HepG2 (cell line): ENCODE results near the gene NFKB1. TPM values are rescaled to one million over a fixed set of nuclear protein-coding genes. Genes with fewer than 3 reads are reported as not detected.

ENCODE experiments used
- ATAC-seq: fragments of 200-7000 bp; cut with Tn5 transposase; 3 replicates; pipeline ENCODE4 v1.9.1; 2020; ENCODE audit warnings: mild to moderate bottlenecking, moderate library complexity
- BruUV-seq: library from RNA; stranded (reverse); fragments of 400-500 nt; replicated peaks from 2 replicates; lab custom pipeline; 2021; lab: Mats Ljungman, UMichigan
- CTCF ChIA-PET: fragments of 300-600 bp; formaldehyde crosslinking; extraction: SDS; loops from one replicate; lab custom pipeline; 2021; ENCODE audit warnings: low total read pairs, inconsistent platforms, low intra/inter-chr PET ratio; lab: Yijun Ruan, JAX
- POLR2A ChIA-PET: fragments of 350-600 bp; sonication (Branson Sonifier 250); formaldehyde crosslinking; loops from one replicate; lab custom pipeline; 2020; ENCODE audit warnings: antibody characterized with exemption, inconsistent platforms; lab: Yijun Ruan, JAX
- DNase-seq: peaks from one replicate; pipeline ENCODE4 v3.0.0-alpha.2; 2015; ENCODE audit warnings: low spot score
- FAIRE-seq: peaks from 3 replicates; lab custom pipeline; 2011; peaks lifted over from hg19 to GRCh38; lab: Jason Lieb, UNC
- H2AFZ ChIP-seq: one replicate; pipeline ENCODE4 v1.6.1; 2011; ENCODE audit warnings: low read length, inconsistent platforms
- H3K27ac ChIP-seq: fragments of 300-600 bp; 3 replicates; pipeline ENCODE4 v1.8.0; 2011; ENCODE audit warnings: mixed run types, mild to moderate bottlenecking, mixed read lengths, low read length, inconsistent platforms; ENCODE audit not compliant: insufficient read depth; ENCODE audit errors: extremely low read length
- H3K27me3 ChIP-seq, 2 experiments: fragments of 200-600 bp in 1 of 2; 2 replicates in 1 of 2; 3 replicates in 1 of 2; pipeline versions ENCODE4 v1.6.0 to v1.8.0; 2011; ENCODE audit warnings: low read length in 2 of 2, mild to moderate bottlenecking in 2 of 2, moderate library complexity in 2 of 2, inconsistent platforms in 1 of 2; ENCODE audit not compliant: insufficient read depth in 2 of 2, control insufficient read depth in 1 of 2
- H3K36me3 ChIP-seq, 2 experiments: fragments of 200-600 bp in 1 of 2; replicated peaks in 1 of 2; 2 replicates in 1 of 2; 3 replicates in 1 of 2; pipeline versions ENCODE4 v1.5.1 to v1.8.0; 2011; ENCODE audit warnings: low read length in 2 of 2, inconsistent platforms in 1 of 2; ENCODE audit not compliant: insufficient read depth in 2 of 2, control insufficient read depth in 1 of 2
- H3K4me1 ChIP-seq: 2 replicates; pipeline ENCODE4 v1.5.1; 2012; ENCODE audit warnings: low read length, inconsistent platforms; ENCODE audit not compliant: insufficient read depth
- H3K4me2 ChIP-seq: 2 replicates; pipeline ENCODE4 v1.6.0; 2011; ENCODE audit warnings: low read depth, low read length, inconsistent platforms
- H3K4me3 ChIP-seq, 3 experiments: fragments of 200-600 bp in 1 of 3; sonication (generic), shearing (Covaris generic) in 1 of 3; replicated peaks in 1 of 3; 2 replicates each; pipeline ENCODE4 v1.5.1; 2011 to 2016; ENCODE audit warnings: low read length in 3 of 3, inconsistent platforms in 2 of 3, low read depth in 2 of 3, mild to moderate bottlenecking in 2 of 3, control low read depth in 1 of 3, mixed read lengths in 1 of 3; ENCODE audit not compliant: insufficient read depth in 1 of 3
- H3K79me2 ChIP-seq: one replicate; pipeline ENCODE4 v1.6.1; 2011; ENCODE audit warnings: low read length, inconsistent platforms; ENCODE audit not compliant: insufficient read depth
- H3K9ac ChIP-seq: 2 replicates; pipeline ENCODE4 v1.6.0; 2011; ENCODE audit warnings: mild to moderate bottlenecking, low read depth, low read length, inconsistent platforms; ENCODE audit not compliant: insufficient read depth
- H3K9me3 ChIP-seq: 2 replicates; pipeline ENCODE4 v1.5.1; 2012; ENCODE audit warnings: mild to moderate bottlenecking, low read length
- H4K20me1 ChIP-seq: 2 replicates; pipeline ENCODE4 v1.6.0; 2011; ENCODE audit warnings: inconsistent platforms, mild to moderate bottlenecking, low read length, moderate library complexity; ENCODE audit not compliant: insufficient read depth
- ATF7 ChIP-seq, 2 experiments: fragments of 450-650 bp in 1 of 2; sonication (generic) in 1 of 2; formaldehyde crosslinking in 1 of 2; IDR thresholded peaks; 2 replicates each; pipeline versions ENCODE4 v1.4.0 to v1.6.1; 2016 to 2020; ENCODE audit warnings: antibody characterized with exemption in 1 of 2, mild to moderate bottlenecking in 1 of 2, missing genetic modification reagents in 1 of 2
- CSRNP2 ChIP-seq: sonication (generic); formaldehyde crosslinking; conservative IDR thresholded peaks from 2 replicates; pipeline ENCODE4 v1.8.0; 2022; ENCODE audit warnings: low read depth, missing genetic modification reagents
- FOXJ3 ChIP-seq: sonication (generic); formaldehyde crosslinking; IDR thresholded peaks from 2 replicates; pipeline ENCODE4 v1.4.0; 2020; ENCODE audit warnings: missing genetic modification reagents, mild to moderate bottlenecking, borderline replicate concordance
- NCOA5 ChIP-seq: sonication (generic); formaldehyde crosslinking; IDR thresholded peaks from 2 replicates; pipeline ENCODE4 v1.4.0; 2020; ENCODE audit warnings: missing genetic modification reagents
- PHF8 ChIP-seq: sonication (generic); formaldehyde crosslinking; IDR thresholded peaks from 2 replicates; pipeline ENCODE4 v1.5.0; 2020; ENCODE audit warnings: missing genetic modification reagents
- TCF7L2 ChIP-seq: IDR thresholded peaks from 2 replicates; pipeline ENCODE4 v1.6.1; 2011; ENCODE audit warnings: mild to moderate bottlenecking, low read depth, low read length, moderate library complexity
- ZNF382 ChIP-seq: sonication (generic); formaldehyde crosslinking; IDR thresholded peaks from 2 replicates; pipeline ENCODE4 v1.5.0; 2020; ENCODE audit warnings: missing genetic modification reagents, mild to moderate bottlenecking, borderline replicate concordance
- ZXDC ChIP-seq: sonication (generic); formaldehyde crosslinking; IDR thresholded peaks from 2 replicates; pipeline ENCODE4 v1.5.0; 2020; ENCODE audit warnings: mild to moderate bottlenecking, missing genetic modification reagents
- WGBS: methylation state at CpG from one replicate; pipeline ENCODE4 v1.1.6; 2017; ENCODE audit warnings: low lambda C conversion rate; 5-methylcytosine and 5-hydroxymethylcytosine counted together
- in situ Hi-C: cut with HindIII; loops from 2 replicates; pipeline ENCODE4 v1.10.0; 2017; ENCODE audit warnings: low pct_unique_long_range_greater_than_20kb; ENCODE audit not compliant: extremely low pct_ligation_motif_present
- intact Hi-C: fragments of 100-400 bp; cut with micrococcal nuclease; formaldehyde crosslinking; loops from one replicate; pipeline ENCODE4 v1.10.0; 2022; ENCODE audit not compliant: unreplicated experiment
- polyA plus RNA-seq, 8 experiments: library from polyadenylated mRNA; depleted of rRNA in 3 of 8; stranded (reverse) in 7 of 8; unstranded in 1 of 8; fragments of >200 nt; fragmentation: Illumina TruSeq in 4 of 8; extraction: Trizol in 4 of 8; gene quantifications; 2 replicates each; pipeline versions ENCODE4 v1.2.1 to v1.2.3, GENCODE V29; 2011 to 2016; ENCODE audit warnings: low read depth in 4 of 8, missing spikeins in 1 of 8, mixed read lengths in 1 of 8; ENCODE audit not compliant: insufficient read depth in 1 of 8
- total RNA-seq, 5 experiments: library from RNA; depleted of rRNA; stranded (reverse); fragments of >200 nt; fragmentation: Illumina TruSeq; extraction: Trizol; gene quantifications; 2 replicates each; pipeline ENCODE4 v1.2.3, GENCODE V29; 2016; ENCODE audit warnings: low read depth in 1 of 5
- TF ChIP-seq, protein P1 (sequence below): fragments of 450-650 bp; IDR thresholded peaks from 2 replicates; pipeline ENCODE4 v1.6.1; 2017; ENCODE audit warnings: mild to moderate bottlenecking
- TF ChIP-seq, protein P2 (sequence below): sonication (generic); formaldehyde crosslinking; IDR thresholded peaks from 2 replicates; pipeline ENCODE4 v1.4.0; 2020; ENCODE audit warnings: mild to moderate bottlenecking, missing genetic modification reagents

NFKB1 gene
- total and polyA plus RNA-seq, 2 of the 13 experiments (the other 11 are each of a cell fraction or from before 2014, with no cell fraction given), result 15.4 to 31.6 TPM

GRCh38 chr4:102529977-102530376 lies 28.8 kb downstream of the NFKB1 start (continued):
- TF ChIP-seq, protein P1, sequence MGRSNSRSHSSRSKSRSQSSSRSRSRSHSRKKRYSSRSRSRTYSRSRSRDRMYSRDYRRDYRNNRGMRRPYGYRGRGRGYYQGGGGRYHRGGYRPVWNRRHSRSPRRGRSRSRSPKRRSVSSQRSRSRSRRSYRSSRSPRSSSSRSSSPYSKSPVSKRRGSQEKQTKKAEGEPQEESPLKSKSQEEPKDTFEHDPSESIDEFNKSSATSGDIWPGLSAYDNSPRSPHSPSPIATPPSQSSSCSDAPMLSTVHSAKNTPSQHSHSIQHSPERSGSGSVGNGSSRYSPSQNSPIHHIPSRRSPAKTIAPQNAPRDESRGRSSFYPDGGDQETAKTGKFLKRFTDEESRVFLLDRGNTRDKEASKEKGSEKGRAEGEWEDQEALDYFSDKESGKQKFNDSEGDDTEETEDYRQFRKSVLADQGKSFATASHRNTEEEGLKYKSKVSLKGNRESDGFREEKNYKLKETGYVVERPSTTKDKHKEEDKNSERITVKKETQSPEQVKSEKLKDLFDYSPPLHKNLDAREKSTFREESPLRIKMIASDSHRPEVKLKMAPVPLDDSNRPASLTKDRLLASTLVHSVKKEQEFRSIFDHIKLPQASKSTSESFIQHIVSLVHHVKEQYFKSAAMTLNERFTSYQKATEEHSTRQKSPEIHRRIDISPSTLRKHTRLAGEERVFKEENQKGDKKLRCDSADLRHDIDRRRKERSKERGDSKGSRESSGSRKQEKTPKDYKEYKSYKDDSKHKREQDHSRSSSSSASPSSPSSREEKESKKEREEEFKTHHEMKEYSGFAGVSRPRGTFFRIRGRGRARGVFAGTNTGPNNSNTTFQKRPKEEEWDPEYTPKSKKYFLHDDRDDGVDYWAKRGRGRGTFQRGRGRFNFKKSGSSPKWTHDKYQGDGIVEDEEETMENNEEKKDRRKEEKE, result no peak
- TF ChIP-seq ATF7 (IDR thresholded peaks at IDR 0.05), result no peak
- TF ChIP-seq ATF7 (CRISPR knock-in tag; IDR thresholded peaks at IDR 0.05), result no peak
- TF ChIP-seq, protein P2, sequence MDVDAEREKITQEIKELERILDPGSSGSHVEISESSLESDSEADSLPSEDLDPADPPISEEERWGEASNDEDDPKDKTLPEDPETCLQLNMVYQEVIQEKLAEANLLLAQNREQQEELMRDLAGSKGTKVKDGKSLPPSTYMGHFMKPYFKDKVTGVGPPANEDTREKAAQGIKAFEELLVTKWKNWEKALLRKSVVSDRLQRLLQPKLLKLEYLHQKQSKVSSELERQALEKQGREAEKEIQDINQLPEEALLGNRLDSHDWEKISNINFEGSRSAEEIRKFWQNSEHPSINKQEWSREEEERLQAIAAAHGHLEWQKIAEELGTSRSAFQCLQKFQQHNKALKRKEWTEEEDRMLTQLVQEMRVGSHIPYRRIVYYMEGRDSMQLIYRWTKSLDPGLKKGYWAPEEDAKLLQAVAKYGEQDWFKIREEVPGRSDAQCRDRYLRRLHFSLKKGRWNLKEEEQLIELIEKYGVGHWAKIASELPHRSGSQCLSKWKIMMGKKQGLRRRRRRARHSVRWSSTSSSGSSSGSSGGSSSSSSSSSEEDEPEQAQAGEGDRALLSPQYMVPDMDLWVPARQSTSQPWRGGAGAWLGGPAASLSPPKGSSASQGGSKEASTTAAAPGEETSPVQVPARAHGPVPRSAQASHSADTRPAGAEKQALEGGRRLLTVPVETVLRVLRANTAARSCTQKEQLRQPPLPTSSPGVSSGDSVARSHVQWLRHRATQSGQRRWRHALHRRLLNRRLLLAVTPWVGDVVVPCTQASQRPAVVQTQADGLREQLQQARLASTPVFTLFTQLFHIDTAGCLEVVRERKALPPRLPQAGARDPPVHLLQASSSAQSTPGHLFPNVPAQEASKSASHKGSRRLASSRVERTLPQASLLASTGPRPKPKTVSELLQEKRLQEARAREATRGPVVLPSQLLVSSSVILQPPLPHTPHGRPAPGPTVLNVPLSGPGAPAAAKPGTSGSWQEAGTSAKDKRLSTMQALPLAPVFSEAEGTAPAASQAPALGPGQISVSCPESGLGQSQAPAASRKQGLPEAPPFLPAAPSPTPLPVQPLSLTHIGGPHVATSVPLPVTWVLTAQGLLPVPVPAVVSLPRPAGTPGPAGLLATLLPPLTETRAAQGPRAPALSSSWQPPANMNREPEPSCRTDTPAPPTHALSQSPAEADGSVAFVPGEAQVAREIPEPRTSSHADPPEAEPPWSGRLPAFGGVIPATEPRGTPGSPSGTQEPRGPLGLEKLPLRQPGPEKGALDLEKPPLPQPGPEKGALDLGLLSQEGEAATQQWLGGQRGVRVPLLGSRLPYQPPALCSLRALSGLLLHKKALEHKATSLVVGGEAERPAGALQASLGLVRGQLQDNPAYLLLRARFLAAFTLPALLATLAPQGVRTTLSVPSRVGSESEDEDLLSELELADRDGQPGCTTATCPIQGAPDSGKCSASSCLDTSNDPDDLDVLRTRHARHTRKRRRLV (CRISPR knock-in tag), result no peak

GRCh38 chr4:102530986-102531385 lies 29.8 kb downstream of the NFKB1 start:
- ATAC-seq, result no peak
- no TSS peak for BruUV-seq
- Histone ChIP-seq H3K36me3 (peaks cover 2 to 14% of the 10 kb centered on the region in 2 experiments; a peak in 4 of 5 replicates), H3K27ac (no peak overlapping the region), H2AFZ (no peak overlapping the region), H3K4me1 (no peaks in the 10 kb centered on the region), H3K9me3 (no peaks in the 10 kb centered on the region), H4K20me1 (no peaks in the 10 kb centered on the region), H3K9ac (no peak overlapping the region), H3K27me3 (no peaks in the 10 kb centered on the region), H3K4me3 (no peak overlapping the region), H3K4me2 (no peak overlapping the region), H3K79me2 (peaks cover 5% of the 10 kb centered on the region)
- POLR2A ChIA-PET, result no interaction called here
- FAIRE-seq, result no peak
- in situ Hi-C loops, result no loop called here
- DNase-seq, result no peak
- 98% methylated on average over 2 of the region's 2 CpGs for WGBS
- CTCF ChIA-PET, result no interaction called here
- intact Hi-C loops, result no loop called here
- TF ChIP-seq NCOA5 (CRISPR knock-in tag) (no peak), TCF7L2 (no peak), FOXJ3 (no peak), CSRNP2 (CRISPR knock-in tag) (no peak), ZXDC (CRISPR knock-in tag) (no peak), ZNF382 (CRISPR knock-in tag) (no peak), PHF8 (CRISPR knock-in tag) (no peak)
